ENCODE results near the gene TNFAIP2. TPM values are rescaled to one million over a fixed set of nuclear protein-coding genes. Genes with fewer than 3 reads are reported as not detected.
"Not testable (repeated sequence)": the region's sequence is repeated elsewhere in the genome, so short reads cannot be mapped to it uniquely, and the experiment has no call there.

The TNFAIP2 gene
- total RNA-seq, 1 experiment from 2014 or later = 87.3 TPM

GRCh38 chr14:103116636-103117035 lies 6.6 kb upstream of the TNFAIP2 start:
- H2AFZ ChIP-seq (ENCODE audit: low read length) = no peak overlapping the region
- H3K36me3 ChIP-seq (ENCODE audit: low read depth, low read length) = no peaks in the 10 kb centered on the region

DNA sequence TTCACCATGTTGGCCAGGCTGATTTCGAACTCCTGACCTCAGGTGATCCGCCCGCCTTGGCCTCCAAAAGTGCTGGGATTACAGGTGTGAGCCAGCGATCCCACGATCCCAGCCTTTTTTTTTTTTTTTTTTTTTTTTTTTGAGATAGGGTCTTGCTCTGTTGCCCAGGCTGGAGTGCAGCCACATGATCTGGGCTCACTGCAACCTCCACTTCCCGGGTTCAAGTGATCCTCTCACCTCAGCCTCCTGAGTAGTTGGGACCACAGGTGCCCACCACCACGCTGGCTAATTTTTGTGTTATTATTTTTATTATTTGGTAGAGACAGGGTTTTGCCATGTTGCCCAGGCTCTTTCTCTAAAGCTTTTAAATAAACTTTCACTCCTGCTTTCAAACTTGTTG lies 5.8 kb upstream of the TNFAIP2 start:
- H3K27ac ChIP-seq (ENCODE audit: low read length); POLR2A ChIA-PET (ENCODE audit: unreplicated experiment); H2AFZ ChIP-seq (ENCODE audit: low read length); H3K9ac ChIP-seq (ENCODE audit: low read length); H3K79me2 ChIP-seq (ENCODE audit: low read length); H4K20me1 ChIP-seq (ENCODE audit: low read length); intact Hi-C loops (cut with micrococcal nuclease); H3F3A ChIP-seq (ENCODE audit: low read length, unreplicated experiment); H3K36me3 ChIP-seq (ENCODE audit: low read depth, low read length); H3K9me3 ChIP-seq (ENCODE audit: low read length); DNase-seq; H3K9me2 ChIP-seq (replicated peaks; ENCODE audit: low read length); ATAC-seq; CTCF ChIA-PET; H3K4me3 ChIP-seq (ENCODE audit: low read length); H3K4me2 ChIP-seq (ENCODE audit: low read length); BruUV-seq (replicated peaks); H3K27me3 ChIP-seq (ENCODE audit: low read length): not testable (repeated sequence)
- peaks cover 14% of the 10 kb centered on the region for H3K4me1 ChIP-seq (ENCODE audit: insufficient read depth, low read length)

More at GRCh38 chr14:103116636-103117035, 6.6 kb upstream of the TNFAIP2 start:
- no peaks in the 10 kb centered on the region for H3F3A ChIP-seq (ENCODE audit: low read length, unreplicated experiment)
- H3K27me3 ChIP-seq (ENCODE audit: low read length) = no peaks in the 10 kb centered on the region
- no TSS peak for BruUV-seq (replicated peaks)
- H3K27ac ChIP-seq (ENCODE audit: low read length) = no peak overlapping the region
- H3K4me3 ChIP-seq (ENCODE audit: low read length) = no peak overlapping the region
- H3K9me2 ChIP-seq (replicated peaks; ENCODE audit: low read length) = no peaks in the 10 kb centered on the region
- H3K79me2 ChIP-seq (ENCODE audit: low read length) = no peaks in the 10 kb centered on the region
- intact Hi-C loops (cut with micrococcal nuclease) = no loop called here
- no peak overlapping the region for H3K9ac ChIP-seq (ENCODE audit: low read length)
- H3K4me1 ChIP-seq (ENCODE audit: insufficient read depth, low read length) = peaks cover 8% of the 10 kb centered on the region
- ATAC-seq = no peak
- no peaks in the 10 kb centered on the region for H3K9me3 ChIP-seq (ENCODE audit: low read length)
- DNase-seq = no peak
- ChIA-PET CTCF (no interaction called here), POLR2A (ENCODE audit: unreplicated experiment) (no interaction called here)
- H3K4me2 ChIP-seq (ENCODE audit: low read length) = no peak overlapping the region
- TF ChIP-seq EZH2 (IDR thresholded peaks at IDR 0.05; ENCODE audit: low read length, unreplicated experiment) (no peak), EZH2phosphoT487 (IDR thresholded peaks at IDR 0.05; ENCODE audit: borderline replicate concordance, low read length) (no peak)
- TF ChIP-seq, protein P1, sequence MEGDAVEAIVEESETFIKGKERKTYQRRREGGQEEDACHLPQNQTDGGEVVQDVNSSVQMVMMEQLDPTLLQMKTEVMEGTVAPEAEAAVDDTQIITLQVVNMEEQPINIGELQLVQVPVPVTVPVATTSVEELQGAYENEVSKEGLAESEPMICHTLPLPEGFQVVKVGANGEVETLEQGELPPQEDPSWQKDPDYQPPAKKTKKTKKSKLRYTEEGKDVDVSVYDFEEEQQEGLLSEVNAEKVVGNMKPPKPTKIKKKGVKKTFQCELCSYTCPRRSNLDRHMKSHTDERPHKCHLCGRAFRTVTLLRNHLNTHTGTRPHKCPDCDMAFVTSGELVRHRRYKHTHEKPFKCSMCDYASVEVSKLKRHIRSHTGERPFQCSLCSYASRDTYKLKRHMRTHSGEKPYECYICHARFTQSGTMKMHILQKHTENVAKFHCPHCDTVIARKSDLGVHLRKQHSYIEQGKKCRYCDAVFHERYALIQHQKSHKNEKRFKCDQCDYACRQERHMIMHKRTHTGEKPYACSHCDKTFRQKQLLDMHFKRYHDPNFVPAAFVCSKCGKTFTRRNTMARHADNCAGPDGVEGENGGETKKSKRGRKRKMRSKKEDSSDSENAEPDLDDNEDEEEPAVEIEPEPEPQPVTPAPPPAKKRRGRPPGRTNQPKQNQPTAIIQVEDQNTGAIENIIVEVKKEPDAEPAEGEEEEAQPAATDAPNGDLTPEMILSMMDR (conservative IDR thresholded peaks at IDR 0.05; ENCODE audit: low read depth, low read length) = no peak
- H4K20me1 ChIP-seq (ENCODE audit: low read length) = no peaks in the 10 kb centered on the region

- DNase-seq (no peak), ATAC-seq (no peak)
- no peaks in the 10 kb centered on the region for H3K9me2 ChIP-seq (replicated peaks; ENCODE audit: low read length)
- H3K4me3 ChIP-seq (ENCODE audit: low read length) = no peak overlapping the region
- POLR2A ChIA-PET (ENCODE audit: unreplicated experiment) = no interaction called here
- H3K27ac ChIP-seq (ENCODE audit: low read length) = no peak overlapping the region
- no peaks in the 10 kb centered on the region for H3K36me3 ChIP-seq (ENCODE audit: low read depth, low read length)
- H3K79me2 ChIP-seq (ENCODE audit: low read length) = no peaks in the 10 kb centered on the region
- intact Hi-C loops (cut with micrococcal nuclease) = no loop called here
- peaks cover 20% of the 10 kb centered on the region for H3K4me1 ChIP-seq (ENCODE audit: insufficient read depth, low read length)
- H2AFZ ChIP-seq (ENCODE audit: low read length) = no peak overlapping the region
- BruUV-seq (replicated peaks) = no TSS peak
- CTCF ChIA-PET = no interaction called here
- TF ChIP-seq, protein P1 (conservative IDR thresholded peaks at IDR 0.05; ENCODE audit: low read depth, low read length) = no peak
- no peak for TF ChIP-seq EZH2 (IDR thresholded peaks at IDR 0.05; ENCODE audit: low read length, unreplicated experiment)
- no peak overlapping the region for H3K4me2 ChIP-seq (ENCODE audit: low read length)
- no peaks in the 10 kb centered on the region for H3K9me3 ChIP-seq (ENCODE audit: low read length)
- no peaks in the 10 kb centered on the region for H4K20me1 ChIP-seq (ENCODE audit: low read length)
- no peak overlapping the region for H3K9ac ChIP-seq (ENCODE audit: low read length)
- no peaks in the 10 kb centered on the region for H3F3A ChIP-seq (ENCODE audit: low read length, unreplicated experiment)
- no peaks in the 10 kb centered on the region for H3K27me3 ChIP-seq (ENCODE audit: low read length)
These were observed 5.1 kb upstream of the TNFAIP2 start for GRCh38 chr14:103118018-103118662.

Measured in PC-3 (cell line).